K562 (cell line): ENCODE data around the gene FAM25C. TPM values are rescaled to one million over a fixed set of nuclear protein-coding genes. Genes with fewer than 3 reads are reported as not detected.
A peak's percentile ranks its signal among the peaks of the same experiment; 100 is the strongest.
"Not testable (repeated sequence)": the region's sequence is repeated elsewhere in the genome, so short reads cannot be mapped to it uniquely, and the experiment has no call there.

Source experiments
- ATAC-seq: fragments of 200-7000 bp; cut with Tn5 transposase; 3 replicates; pipeline ENCODE4 v1.9.1; 2020; ENCODE audit warnings: moderate library complexity
- BruUV-seq: library from RNA; stranded (reverse); fragments of 400-500 nt; replicated peaks from 2 replicates; lab custom pipeline; 2021; lab: Mats Ljungman, UMichigan
- CTCF ChIA-PET: fragments of 300-600 bp; formaldehyde crosslinking; extraction: SDS; loops from one replicate; lab custom pipeline; 2021; ENCODE audit warnings: low intra/inter-chr PET ratio; lab: Yijun Ruan, JAX
- POLR2A ChIA-PET: fragments of 300-600, 350-650 bp; sonication (Branson Sonifier 250); formaldehyde crosslinking; extraction: SDS; loops from one replicate; lab custom pipeline; 2021; ENCODE audit warnings: antibody characterized with exemption, inconsistent platforms; lab: Yijun Ruan, JAX
- DNase-seq, 4 experiments: peaks; one replicate each; pipeline versions ENCODE4 v3.0.0 to v3.0.0-alpha.2; 2011 to 2018; ENCODE audit warnings: low spot score in 3 of 4, mixed read lengths in 3 of 4; ENCODE audit errors: extremely low read depth in 1 of 4
- FAIRE-seq: peaks from 2 replicates; lab custom pipeline; 2011; peaks lifted over from hg19 to GRCh38; lab: Jason Lieb, UNC
- H2AFZ ChIP-seq: 2 replicates; pipeline ENCODE4 v1.6.0; 2011; ENCODE audit warnings: low read depth, low read length, control low read depth, inconsistent platforms
- H3K27ac ChIP-seq: fragments of 200-600 bp; 3 replicates; pipeline ENCODE4 v1.8.0; 2011; ENCODE audit warnings: low read depth, mild to moderate bottlenecking, control low read depth, inconsistent platforms, low read length, moderate library complexity, mixed read lengths; ENCODE audit errors: extremely low read depth
- H3K27me3 ChIP-seq, 2 experiments: fragments of 300-600 bp in 1 of 2; 2 replicates in 1 of 2; 3 replicates in 1 of 2; pipeline versions ENCODE4 v1.6.0 to v1.8.0; 2011; ENCODE audit warnings: inconsistent platforms in 2 of 2, low read length in 2 of 2, mild to moderate bottlenecking in 1 of 2, mixed read lengths in 1 of 2, moderate library complexity in 1 of 2; ENCODE audit not compliant: control insufficient read depth in 2 of 2, insufficient read depth in 2 of 2
- H3K36me3 ChIP-seq: fragments of 300-600 bp; 3 replicates; pipeline ENCODE4 v1.8.0; 2011; ENCODE audit warnings: mild to moderate bottlenecking, low read length, inconsistent platforms; ENCODE audit not compliant: control insufficient read depth, insufficient read depth
- H3K4me1 ChIP-seq, 2 experiments: fragments of 200-600 bp in 1 of 2; replicated peaks in 1 of 2; 2 replicates in 1 of 2; 3 replicates in 1 of 2; pipeline versions ENCODE4 v1.5.1 to v1.8.0; 2011; ENCODE audit warnings: inconsistent platforms in 2 of 2, low read length in 2 of 2, mild to moderate bottlenecking in 1 of 2, mixed read lengths in 1 of 2, moderate library complexity in 1 of 2; ENCODE audit not compliant: control insufficient read depth in 2 of 2, insufficient read depth in 2 of 2
- H3K4me2 ChIP-seq: 2 replicates; pipeline ENCODE4 v1.6.1; 2011; ENCODE audit warnings: low read length, control low read depth, inconsistent platforms, mixed read lengths; ENCODE audit not compliant: insufficient read depth
- H3K4me3 ChIP-seq: fragments of 200-600 bp; sonication (generic), shearing (Covaris generic); 2 replicates; pipeline ENCODE4 v1.5.1; 2016; ENCODE audit warnings: control low read depth, inconsistent platforms
- H3K79me2 ChIP-seq: fragments of 200-600 bp; 3 replicates; pipeline ENCODE4 v1.8.0; 2011; ENCODE audit warnings: low read length, inconsistent platforms; ENCODE audit not compliant: control insufficient read depth, insufficient read depth
- H3K9ac ChIP-seq, 2 experiments: 2 replicates each; pipeline versions ENCODE4 v1.6.0 to v1.6.1; 2011; ENCODE audit warnings: low read depth in 2 of 2, low read length in 2 of 2, control low read depth in 1 of 2, inconsistent platforms in 1 of 2, mild to moderate bottlenecking in 1 of 2, mixed read lengths in 1 of 2; ENCODE audit not compliant: insufficient read depth in 1 of 2
- H3K9me1 ChIP-seq: one replicate; pipeline ENCODE4 v1.6.0; 2011; ENCODE audit warnings: inconsistent platforms, mild to moderate bottlenecking, low read length, moderate library complexity; ENCODE audit not compliant: control insufficient read depth, insufficient read depth
- H3K9me3 ChIP-seq: replicated peaks from 2 replicates; pipeline ENCODE4 v1.5.1; 2011; ENCODE audit warnings: low read depth, low read length, inconsistent platforms; ENCODE audit not compliant: control insufficient read depth, insufficient read depth
- H4K20me1 ChIP-seq: replicated peaks from 2 replicates; pipeline ENCODE4 v1.6.1; 2011; ENCODE audit warnings: low read length, inconsistent platforms, mixed read lengths; ENCODE audit not compliant: control insufficient read depth, insufficient read depth
- WGBS: fragments of 100-300 bp; shearing (Covaris generic); methylation state at CpG from one replicate; pipeline ENCODE4 v1.1.6; 2016; ENCODE audit warnings: low coverage, mixed read lengths; ENCODE audit not compliant: insufficient coverage; ENCODE audit errors: missing lambda C conversion rate; 5-methylcytosine and 5-hydroxymethylcytosine counted together
- in situ Hi-C: fragments of 300-500 bp; cut with MboI; formaldehyde crosslinking; loops from 4 replicates; pipeline ENCODE4 v1.15.0; 2018; ENCODE audit warnings: inconsistent platforms, mixed read lengths
- intact Hi-C: fragments of 100-400 bp; cut with micrococcal nuclease; formaldehyde crosslinking; loops from 2 replicates; pipeline ENCODE4 v1.14.2; 2022
- polyA plus RNA-seq, 8 experiments: library from polyadenylated mRNA; depleted of rRNA in 4 of 8; stranded (reverse) in 5 of 8; unstranded in 3 of 8; fragments of >200 nt; fragmentation: Nextera tagmentation in 2 of 8; fragmentation: Illumina TruSeq in 1 of 8; extraction: Ambion mirVana in 2 of 8; extraction: Trizol in 1 of 8; gene quantifications; 2 replicates each; pipeline versions ENCODE4 v1.2.1 to v1.2.3, GENCODE V29; 2011 to 2014; ENCODE audit warnings: inconsistent platforms in 1 of 8, missing spikeins in 1 of 8
- total RNA-seq, 7 experiments: library from RNA; depleted of rRNA in 6 of 7; stranded (reverse); fragments of >200 nt in 6 of 7; fragmentation: Illumina TruSeq in 2 of 7; extraction: Trizol in 2 of 7; gene quantifications; 2 replicates each; pipeline versions ENCODE4 v1.2.1 to v1.2.3, GENCODE V29; 2011 to 2021; ENCODE audit warnings: low replicate concordance in 1 of 7

FAM25C gene
- total and polyA plus RNA-seq, 9 of the 15 experiments (the other 6 are each of a cell fraction or from before 2014, with no cell fraction given) = not detected

GRCh38 chr10:47968988-47969387 lies 30.6 kb downstream of the FAM25C start:
- H3K27ac ChIP-seq, H3K9ac ChIP-seq, H3K36me3 ChIP-seq, H3K9me3 ChIP-seq, CTCF ChIA-PET, H2AFZ ChIP-seq, ATAC-seq, H3K4me2 ChIP-seq, intact Hi-C loops, H3K4me3 ChIP-seq, BruUV-seq, H4K20me1 ChIP-seq, DNase-seq, H3K4me1 ChIP-seq, FAIRE-seq, H3K79me2 ChIP-seq, POLR2A ChIA-PET, H3K9me1 ChIP-seq, H3K27me3 ChIP-seq: not testable (repeated sequence)
- in situ Hi-C loops = loop anchor here (5.0 kb wide), 1 partner anchor 1552 kb away; no protein-coding TSS in a partner anchor
- 0% methylated on average over 1 of the region's 6 CpGs for WGBS

DNA sequence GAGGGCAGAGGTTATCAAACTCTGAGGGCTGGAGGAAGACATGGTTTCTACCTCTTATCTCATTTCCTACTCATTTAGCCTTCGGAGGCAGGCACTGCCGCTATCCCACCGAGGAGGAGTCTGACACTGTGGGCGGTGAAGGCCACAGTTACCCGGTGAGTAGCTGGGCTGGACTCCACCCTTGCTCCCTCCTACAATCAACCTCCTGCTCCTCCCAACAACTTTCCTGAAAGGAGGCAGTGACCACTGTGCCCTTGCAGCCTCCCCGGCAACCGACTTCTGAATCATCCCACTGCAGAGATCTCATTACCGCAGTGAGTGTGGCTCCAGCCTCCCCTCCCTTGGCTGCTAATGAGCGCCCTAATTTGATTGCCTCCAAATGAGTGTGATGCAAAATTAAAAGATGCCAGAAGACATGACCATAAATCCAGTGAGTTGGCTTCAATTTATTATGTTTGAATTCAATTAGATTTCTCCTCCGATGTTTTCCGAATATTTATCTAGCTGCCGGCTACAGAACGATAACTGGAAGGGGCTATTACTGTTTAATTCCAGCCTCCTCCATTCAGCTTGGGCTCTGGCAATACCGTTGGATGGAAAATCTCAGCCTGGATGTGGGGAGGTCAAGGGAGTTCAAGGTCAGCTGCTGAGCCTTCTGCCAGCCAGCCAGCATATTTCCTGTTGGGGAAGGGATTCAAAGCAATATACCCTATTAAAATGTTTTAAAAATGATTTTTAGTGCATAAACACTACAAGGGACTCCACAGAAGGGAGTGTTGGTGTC lies 35.1 kb downstream of the FAM25C start:
- H3K9me1 ChIP-seq, H3K36me3 ChIP-seq, intact Hi-C loops, H3K79me2 ChIP-seq, H3K27ac ChIP-seq, H3K4me3 ChIP-seq, H4K20me1 ChIP-seq, H2AFZ ChIP-seq, BruUV-seq, DNase-seq, H3K9me3 ChIP-seq, POLR2A ChIA-PET, CTCF ChIA-PET, H3K4me2 ChIP-seq, H3K27me3 ChIP-seq, H3K9ac ChIP-seq, H3K4me1 ChIP-seq, FAIRE-seq: not testable (repeated sequence)
- in situ Hi-C loops = loop anchor here (5.0 kb wide), 1 partner anchor 1547 kb away; no protein-coding TSS in a partner anchor
- peak; percentile 79 for ATAC-seq
- 0% methylated on average over 5 of the region's 14 CpGs for WGBS

DNA sequence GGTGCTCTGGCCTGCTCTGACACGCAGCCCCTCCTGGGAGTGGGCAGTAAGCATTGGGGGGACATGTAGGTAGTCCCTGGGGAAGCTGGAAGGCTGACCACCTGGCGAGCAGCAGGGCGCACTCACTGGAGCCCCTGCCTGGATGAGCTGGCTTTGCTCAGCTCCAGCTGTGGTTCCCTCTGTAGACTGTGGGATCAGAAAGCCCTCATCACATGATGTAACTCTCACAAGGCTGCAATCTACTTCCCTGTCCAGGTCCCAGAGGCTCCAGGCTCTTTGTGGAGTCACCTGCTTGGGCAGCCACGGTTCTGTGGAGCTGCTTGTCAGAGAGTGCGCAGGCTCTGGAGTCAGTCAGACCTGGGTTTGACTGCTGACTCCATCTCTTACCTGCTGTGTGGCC lies 36.8 kb downstream of the FAM25C start:
- H3K9me3 ChIP-seq, H3K79me2 ChIP-seq, H3K27me3 ChIP-seq, H3K27ac ChIP-seq, H2AFZ ChIP-seq, H3K9me1 ChIP-seq, in situ Hi-C loops, intact Hi-C loops, BruUV-seq, DNase-seq, H3K9ac ChIP-seq, H3K36me3 ChIP-seq, CTCF ChIA-PET, FAIRE-seq, H3K4me3 ChIP-seq, H3K4me2 ChIP-seq, H4K20me1 ChIP-seq, POLR2A ChIA-PET, H3K4me1 ChIP-seq: not testable (repeated sequence)
- WGBS = no CpG with 5 or more reads among the region's 5 CpGs
- ATAC-seq = peak; percentile 24; the same call in 1 of the 3 replicates

GRCh38 chr10:47960699-47961098 lies 38.9 kb downstream of the FAM25C start:
- intact Hi-C loops, H3K79me2 ChIP-seq, H3K4me1 ChIP-seq, DNase-seq, H3K4me3 ChIP-seq, H3K9me1 ChIP-seq, in situ Hi-C loops, H3K9me3 ChIP-seq, H3K4me2 ChIP-seq, ATAC-seq, H3K36me3 ChIP-seq, H3K27ac ChIP-seq, H2AFZ ChIP-seq, H4K20me1 ChIP-seq, FAIRE-seq, H3K27me3 ChIP-seq, CTCF ChIA-PET, POLR2A ChIA-PET, BruUV-seq, H3K9ac ChIP-seq: not testable (repeated sequence)
- WGBS = no CpG with 5 or more reads among the region's 2 CpGs
